Rectal smooth muscle tissue (tissue), 1 donor: Measurements from ENCODE around the gene LARGE1.
A peak's percentile ranks its signal among the peaks of the same experiment; 100 is the strongest.

ENCODE experiments used
- H3K27ac ChIP-seq: one replicate; pipeline ENCODE4 v1.7.0; 2013; ENCODE audit warnings: low read depth, low read length, inconsistent platforms
- H3K27me3 ChIP-seq: one replicate; pipeline ENCODE4 v1.7.0; 2013; ENCODE audit warnings: low read length; ENCODE audit not compliant: control insufficient read depth, insufficient read depth
- H3K36me3 ChIP-seq: one replicate; pipeline ENCODE4 v1.7.0; 2013; ENCODE audit warnings: low read length; ENCODE audit not compliant: control insufficient read depth, insufficient read depth
- H3K4me1 ChIP-seq: one replicate; pipeline ENCODE4 v1.7.0; 2013; ENCODE audit warnings: low read length; ENCODE audit not compliant: control insufficient read depth, insufficient read depth
- H3K4me3 ChIP-seq: one replicate; pipeline ENCODE4 v1.7.0; 2013; ENCODE audit warnings: low read length
- H3K9ac ChIP-seq: one replicate; pipeline ENCODE4 v1.7.0; 2013; ENCODE audit warnings: low read length

Gene LARGE1

DNA sequence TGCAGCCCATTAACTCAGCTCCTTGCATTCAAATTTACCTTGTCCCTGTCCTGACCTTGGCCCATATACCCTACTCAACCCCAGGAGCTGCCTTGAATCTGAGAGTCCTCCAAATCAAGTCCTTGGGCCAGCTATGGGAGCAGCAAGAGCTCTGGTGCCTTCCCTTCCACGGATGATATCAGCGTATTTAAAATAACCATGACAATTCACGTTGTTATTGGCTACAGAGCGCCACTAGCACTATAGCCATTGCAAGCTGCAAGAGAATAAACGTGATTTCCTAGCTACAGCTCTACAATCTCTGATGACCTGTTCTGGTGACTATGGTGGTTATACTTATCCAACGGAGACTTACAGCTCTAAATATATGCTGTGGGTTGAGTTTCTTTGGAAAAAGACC, 357.8 kb downstream of the LARGE1 start:
- Histone ChIP-seq H3K36me3 (no peaks in the 10 kb centered on the region), H3K9ac (no peak overlapping the region), H3K4me1 (no peaks in the 10 kb centered on the region), H3K27me3 (no peaks in the 10 kb centered on the region), H3K27ac (no peak overlapping the region), H3K4me3 (no peak overlapping the region)

DNA sequence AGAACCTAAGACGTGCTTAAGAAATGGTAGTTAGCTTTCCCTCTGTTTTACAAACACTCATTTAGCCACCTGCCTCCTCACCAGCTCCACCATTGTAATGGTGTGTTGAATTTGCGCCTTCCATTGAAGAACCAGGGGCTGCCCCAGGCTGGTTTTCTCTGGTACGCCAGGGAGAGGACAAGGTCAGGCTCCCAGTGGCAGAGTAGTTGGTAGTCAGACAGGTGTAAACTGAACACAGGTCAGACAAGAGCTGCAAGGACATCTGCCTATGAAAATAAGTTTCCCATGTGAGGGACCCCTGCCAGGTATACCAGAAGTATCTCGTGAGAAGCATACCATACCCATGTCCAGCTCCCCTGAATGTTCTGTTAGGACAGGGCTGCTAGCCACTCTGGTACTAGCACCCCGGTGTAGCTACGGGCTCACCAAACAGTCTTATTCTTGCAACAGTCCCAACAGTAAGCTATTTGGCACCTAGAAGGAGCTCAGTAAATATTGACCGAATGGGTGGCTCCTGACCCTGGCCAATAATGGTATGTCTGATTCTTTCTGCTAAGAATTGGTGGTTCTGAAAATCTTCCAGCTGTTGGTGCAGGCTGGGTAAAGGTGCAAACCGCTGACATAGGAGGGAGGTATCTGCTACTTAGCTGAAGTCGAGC, 359.0 kb downstream of the LARGE1 start:
- Histone ChIP-seq H3K9ac (no peak overlapping the region), H3K4me1 (no peaks in the 10 kb centered on the region), H3K27ac (no peak overlapping the region), H3K36me3 (no peaks in the 10 kb centered on the region), H3K27me3 (no peaks in the 10 kb centered on the region), H3K4me3 (no peak overlapping the region)

DNA sequence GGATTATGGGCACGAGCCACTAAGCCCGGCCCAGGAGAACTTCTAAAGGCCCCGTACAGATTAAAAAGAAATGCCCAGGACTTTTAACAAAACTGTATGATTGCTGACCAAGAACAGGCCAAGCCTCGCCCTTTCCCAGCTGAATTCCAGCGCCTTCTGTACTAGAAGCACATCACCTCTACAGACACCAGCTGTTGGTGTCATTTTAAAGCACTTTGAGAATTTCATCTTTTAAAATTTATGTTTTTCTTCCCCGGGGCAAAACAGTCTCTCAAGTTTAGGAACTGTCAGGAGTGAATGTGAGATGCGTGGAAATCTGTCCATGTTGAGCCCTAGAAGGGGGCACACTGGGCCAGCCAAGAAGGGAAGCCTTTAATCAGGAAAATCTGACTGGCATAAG, 362.4 kb downstream of the LARGE1 start:
- Histone ChIP-seq H3K27ac (no peak overlapping the region), H3K9ac (no peak overlapping the region), H3K4me3 (no peak overlapping the region), H3K27me3 (no peaks in the 10 kb centered on the region), H3K4me1 (no peaks in the 10 kb centered on the region), H3K36me3 (no peaks in the 10 kb centered on the region)

DNA sequence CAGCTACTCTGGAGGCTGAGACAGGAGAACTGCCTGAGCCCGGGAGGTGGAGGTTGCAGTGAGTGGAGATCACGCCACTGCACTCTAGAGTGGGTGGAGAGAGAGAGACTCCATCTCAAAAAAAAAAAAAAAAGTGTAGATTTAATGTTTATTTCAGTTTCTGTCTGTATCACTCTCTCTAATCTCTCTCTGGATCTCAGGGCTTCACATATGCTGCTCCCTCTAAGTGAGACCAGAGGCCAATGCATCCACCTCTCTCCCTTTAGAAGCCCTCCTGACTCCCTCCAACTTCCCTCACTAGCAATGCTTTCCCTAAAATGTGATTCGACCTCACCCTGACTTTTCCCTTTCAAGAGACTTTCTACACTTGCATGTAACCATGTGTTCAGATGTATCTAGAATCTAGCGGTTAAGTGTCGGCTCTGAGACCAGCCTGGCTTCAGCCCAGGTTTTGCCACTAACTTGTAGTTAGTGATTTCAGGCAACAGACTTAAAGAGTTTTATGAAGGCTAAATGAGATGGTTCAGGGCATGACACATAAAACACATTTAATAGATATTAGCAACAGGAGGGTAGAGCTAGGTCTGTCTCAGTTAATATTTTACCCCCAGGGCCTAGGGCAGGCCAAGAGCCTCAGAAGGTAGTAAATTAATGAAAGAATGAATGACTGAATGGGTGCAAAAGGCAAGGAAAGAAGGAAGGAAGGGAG, 364.3 kb downstream of the LARGE1 start:
- Histone ChIP-seq H3K27ac (no peak overlapping the region), H3K27me3 (no peaks in the 10 kb centered on the region), H3K9ac (no peak overlapping the region), H3K4me3 (no peak overlapping the region), H3K4me1 (no peaks in the 10 kb centered on the region), H3K36me3 (no peaks in the 10 kb centered on the region)

DNA sequence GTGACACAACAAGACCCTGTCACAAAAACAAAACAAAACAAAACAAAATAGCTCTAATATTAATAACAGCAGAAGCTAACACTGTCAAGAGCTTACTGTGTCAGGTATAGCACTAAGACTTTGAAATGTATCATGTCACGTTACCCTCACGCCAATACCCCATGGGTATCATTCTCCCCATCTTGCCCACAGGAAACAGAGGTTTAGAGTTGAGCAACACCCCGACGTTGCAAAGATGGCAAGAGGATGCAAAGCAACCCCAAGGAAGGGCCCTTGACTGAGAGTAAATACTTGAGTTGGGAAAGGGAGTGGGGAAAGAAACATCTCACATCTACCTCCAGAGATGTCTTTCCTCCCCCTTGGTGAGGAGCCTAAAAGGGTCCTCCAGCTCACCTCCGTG, 366.8 kb downstream of the LARGE1 start:
- Histone ChIP-seq H3K36me3 (no peaks in the 10 kb centered on the region), H3K9ac (no peak overlapping the region), H3K4me3 (no peak overlapping the region), H3K4me1 (no peaks in the 10 kb centered on the region), H3K27me3 (no peaks in the 10 kb centered on the region), H3K27ac (no peak overlapping the region)

DNA sequence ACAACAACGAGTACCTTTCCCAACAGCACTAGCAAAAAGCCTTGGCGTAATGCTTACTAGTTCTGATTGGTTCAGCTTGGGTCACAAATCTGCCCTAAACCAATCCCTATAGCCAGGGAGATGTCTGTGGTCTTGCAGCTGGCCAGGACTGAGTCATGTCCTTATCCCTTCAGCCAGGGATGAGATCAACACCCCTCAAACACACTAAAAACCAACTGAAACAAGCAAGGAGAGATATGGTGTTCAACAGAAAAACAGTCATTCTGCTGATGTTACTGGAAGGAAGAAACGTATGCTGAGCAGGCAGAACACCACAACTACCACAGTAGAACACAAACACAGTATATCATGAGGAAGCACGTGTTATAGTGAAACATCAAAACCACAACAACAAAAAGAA, 375.6 kb downstream of the LARGE1 start:
- Histone ChIP-seq H3K9ac (no peak overlapping the region), H3K36me3 (no peaks in the 10 kb centered on the region), H3K27ac (no peak overlapping the region), H3K27me3 (no peaks in the 10 kb centered on the region), H3K4me3 (no peak overlapping the region), H3K4me1 (peaks cover 9% of the 10 kb centered on the region)

DNA sequence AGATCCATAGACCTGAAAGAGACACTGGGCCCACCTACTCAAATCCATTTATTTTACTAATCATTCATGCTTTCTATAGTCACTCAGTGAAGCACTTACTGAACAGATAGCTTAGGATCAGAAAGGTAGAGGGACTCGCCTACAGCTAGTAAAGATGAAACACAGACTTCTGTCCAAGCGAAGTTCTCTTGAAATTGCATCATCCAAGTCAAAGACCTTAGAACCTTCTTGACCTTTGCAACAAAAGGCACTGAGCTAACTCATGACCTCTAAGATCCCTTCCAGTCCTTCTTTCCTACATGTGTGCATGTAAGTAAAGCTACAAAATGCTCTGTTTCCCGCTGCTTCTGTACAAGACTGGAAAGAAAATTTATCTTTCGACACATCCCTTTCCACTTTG, 377.6 kb downstream of the LARGE1 start:
- Histone ChIP-seq H3K36me3 (no peaks in the 10 kb centered on the region), H3K27ac (no peak overlapping the region), H3K9ac (no peak overlapping the region), H3K4me1 (peaks cover 9% of the 10 kb centered on the region), H3K4me3 (no peak overlapping the region), H3K27me3 (no peaks in the 10 kb centered on the region)

DNA sequence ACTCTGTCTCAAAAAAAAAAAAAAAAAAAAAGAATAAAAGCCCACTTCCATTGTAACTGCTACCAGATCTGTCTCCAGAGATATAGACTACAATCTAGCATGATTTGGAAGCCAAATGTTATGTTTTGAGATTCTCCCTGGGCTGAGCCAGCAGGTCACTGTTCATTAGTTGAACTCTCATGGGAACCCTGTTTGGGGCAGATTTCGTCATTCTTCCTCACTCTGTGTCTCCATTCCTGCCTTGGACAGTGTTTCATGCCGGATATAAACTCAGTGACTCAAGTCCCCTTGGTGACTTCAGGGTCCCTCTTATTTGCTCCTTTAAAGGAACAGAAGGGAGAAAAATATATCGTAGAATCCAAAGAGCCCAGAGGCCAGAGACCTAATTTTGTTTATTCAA, 378.1 kb downstream of the LARGE1 start:
- no peak overlapping the region for H3K27ac ChIP-seq
- peaks cover 9% of the 10 kb centered on the region for H3K4me1 ChIP-seq
- H3K4me3 ChIP-seq: no peak overlapping the region
- no peak overlapping the region for H3K9ac ChIP-seq
- no peaks in the 10 kb centered on the region for H3K27me3 ChIP-seq
- no peaks in the 10 kb centered on the region for H3K36me3 ChIP-seq

DNA sequence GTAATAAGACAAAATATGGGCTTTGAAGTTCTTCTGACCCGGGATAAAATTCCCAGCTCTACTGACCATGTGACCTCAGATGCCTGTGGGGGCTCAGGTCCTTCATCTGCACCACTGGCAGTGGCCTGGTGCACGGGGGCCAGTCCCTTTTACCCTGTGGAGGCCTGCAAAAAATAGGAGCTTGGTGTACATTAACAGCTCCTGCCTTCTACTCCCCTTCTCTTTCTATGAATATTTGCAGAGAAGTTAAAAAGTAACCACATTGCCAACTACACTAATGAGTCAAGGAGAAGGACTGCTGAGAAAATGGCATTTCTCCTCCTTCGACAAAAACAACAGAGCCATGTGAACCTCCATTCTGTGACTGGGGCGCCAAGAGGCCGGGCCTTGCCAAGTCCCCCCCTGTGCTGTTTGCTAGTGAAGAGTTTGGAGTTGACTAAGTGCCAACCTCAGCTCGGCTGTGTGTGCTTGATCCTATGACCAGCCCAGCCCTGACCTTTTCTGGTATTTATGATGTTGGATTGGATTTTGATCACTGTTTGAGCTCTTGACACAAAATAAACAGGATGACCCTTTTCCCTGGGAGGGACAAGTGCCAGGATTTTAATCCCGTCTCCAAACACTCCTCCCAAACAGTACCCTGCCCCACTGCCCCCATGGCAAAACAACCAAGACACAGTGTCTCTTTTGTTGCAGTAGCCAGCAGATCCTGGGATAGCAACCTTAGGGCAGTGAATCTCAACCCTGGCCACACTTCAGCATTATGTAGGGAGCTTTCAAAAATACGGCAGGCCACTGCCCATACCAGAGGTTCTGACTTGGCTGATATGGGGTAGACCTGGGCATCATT, 380.1 kb downstream of the LARGE1 start:
- Histone ChIP-seq H3K27me3 (no peaks in the 10 kb centered on the region), H3K4me1 (peaks cover 9% of the 10 kb centered on the region), H3K4me3 (peak overlapping the region; percentile 1), H3K27ac (no peak overlapping the region), H3K36me3 (no peaks in the 10 kb centered on the region), H3K9ac (no peak overlapping the region)

DNA sequence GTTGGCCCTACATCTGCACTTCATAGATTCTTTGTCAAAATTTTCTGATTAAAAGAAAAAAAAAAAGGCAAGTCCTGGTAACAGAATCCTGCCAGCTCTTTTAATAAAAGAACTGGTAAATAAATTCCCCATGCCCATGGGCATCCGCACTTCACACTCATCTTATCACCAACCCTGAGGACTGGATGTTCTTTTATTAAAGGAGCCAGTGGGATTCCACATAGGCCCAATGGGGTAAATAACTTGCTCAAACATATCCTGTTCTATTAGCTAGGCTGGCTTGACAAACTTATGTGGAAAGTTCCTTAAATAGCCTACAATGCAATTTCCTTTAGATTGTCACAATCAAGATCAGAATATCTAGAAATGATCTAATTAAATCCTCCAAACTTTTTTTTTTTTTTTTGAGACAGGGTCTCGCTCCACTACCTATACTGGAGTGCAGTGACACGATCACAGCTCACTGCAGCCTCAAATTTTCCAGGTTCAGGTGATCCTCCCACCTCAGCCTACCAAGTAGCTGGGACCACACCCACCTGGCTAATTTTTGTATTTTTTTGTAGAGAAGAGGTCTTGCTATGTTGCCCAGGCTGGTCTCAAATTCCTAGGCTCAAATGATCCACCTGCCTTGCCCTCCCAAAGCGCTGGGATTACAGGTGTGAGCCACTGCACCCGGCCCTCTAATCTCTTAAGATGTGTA, 380.9 kb downstream of the LARGE1 start:
- H3K27ac ChIP-seq: no peak overlapping the region
- no peaks in the 10 kb centered on the region for H3K27me3 ChIP-seq
- H3K4me3 ChIP-seq: no peak overlapping the region
- no peaks in the 10 kb centered on the region for H3K36me3 ChIP-seq
- H3K9ac ChIP-seq: no peak overlapping the region
- H3K4me1 ChIP-seq: peaks cover 9% of the 10 kb centered on the region

DNA sequence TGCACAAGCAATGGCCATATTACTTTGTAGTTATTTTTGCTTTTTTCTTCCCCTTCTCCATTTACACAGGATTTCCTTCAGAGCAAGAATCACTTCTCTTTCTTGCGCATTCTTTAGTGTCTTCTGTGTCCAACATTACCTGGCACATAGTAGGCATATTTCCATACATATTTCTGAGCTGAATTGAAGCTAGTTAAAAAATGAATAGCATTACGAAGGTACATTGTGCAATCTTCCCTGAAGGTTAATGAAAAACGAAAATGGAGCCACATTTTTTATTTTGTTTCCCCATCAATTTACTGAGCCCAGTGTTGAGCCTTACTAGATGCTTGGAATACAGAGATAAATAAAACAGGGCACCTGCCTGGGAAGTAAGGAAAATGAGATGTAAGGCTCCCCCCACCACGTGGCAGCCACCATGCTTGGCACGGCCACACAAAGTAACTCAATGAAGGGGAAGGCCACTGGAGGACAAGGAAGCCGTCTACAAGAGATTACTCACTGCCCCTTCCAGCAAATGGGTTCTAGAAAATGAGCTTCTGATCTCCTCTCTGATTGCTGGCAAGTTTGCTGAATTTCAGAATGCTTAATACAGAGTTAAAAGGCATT, 381.9 kb downstream of the LARGE1 start:
- H3K4me1 ChIP-seq: peaks cover 9% of the 10 kb centered on the region
- H3K27ac ChIP-seq: no peak overlapping the region
- H3K27me3 ChIP-seq: no peaks in the 10 kb centered on the region

DNA sequence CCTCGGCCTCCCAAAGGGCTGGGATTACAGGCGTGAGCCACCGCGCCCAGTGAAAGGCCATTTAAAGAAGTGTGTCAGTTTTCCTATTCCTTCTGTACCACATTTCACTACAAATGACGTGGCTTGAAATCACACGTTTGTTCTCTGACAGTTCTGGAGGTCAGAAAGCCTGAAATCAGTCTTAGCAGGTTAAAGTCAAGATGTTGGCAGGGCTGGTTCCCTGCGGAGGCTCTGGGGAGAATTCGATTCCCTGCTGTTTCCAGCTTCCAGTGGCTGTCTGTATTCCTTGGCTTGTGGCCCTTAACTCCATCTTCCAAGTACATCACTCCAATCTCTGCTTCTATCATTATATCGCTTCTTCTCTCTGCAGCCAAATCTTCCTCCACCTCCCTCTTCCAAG, 383.2 kb downstream of the LARGE1 start:
- Histone ChIP-seq H3K4me1 (peaks cover 9% of the 10 kb centered on the region), H3K27ac (no peak overlapping the region), H3K4me3 (no peak overlapping the region)

More for the DNA sequence above, 381.9 kb downstream of the LARGE1 start:
- H3K4me3 ChIP-seq: no peak overlapping the region
- H3K36me3 ChIP-seq: no peaks in the 10 kb centered on the region
- H3K9ac ChIP-seq: no peak overlapping the region

More for the DNA sequence above, 383.2 kb downstream of the LARGE1 start:
- no peak overlapping the region for H3K9ac ChIP-seq
- no peaks in the 10 kb centered on the region for H3K36me3 ChIP-seq
- no peaks in the 10 kb centered on the region for H3K27me3 ChIP-seq
